ENCODE results near the gene STMN3.

STMN3 gene

GRCh38 chr20:63602321-63602720, 50.9 kb downstream of the STMN3 start:
- peak; percentile 50 for DNase-seq

GRCh38 chr20:63601679-63602078, 51.5 kb downstream of the STMN3 start:
- peak; percentile 19 for DNase-seq

DNA sequence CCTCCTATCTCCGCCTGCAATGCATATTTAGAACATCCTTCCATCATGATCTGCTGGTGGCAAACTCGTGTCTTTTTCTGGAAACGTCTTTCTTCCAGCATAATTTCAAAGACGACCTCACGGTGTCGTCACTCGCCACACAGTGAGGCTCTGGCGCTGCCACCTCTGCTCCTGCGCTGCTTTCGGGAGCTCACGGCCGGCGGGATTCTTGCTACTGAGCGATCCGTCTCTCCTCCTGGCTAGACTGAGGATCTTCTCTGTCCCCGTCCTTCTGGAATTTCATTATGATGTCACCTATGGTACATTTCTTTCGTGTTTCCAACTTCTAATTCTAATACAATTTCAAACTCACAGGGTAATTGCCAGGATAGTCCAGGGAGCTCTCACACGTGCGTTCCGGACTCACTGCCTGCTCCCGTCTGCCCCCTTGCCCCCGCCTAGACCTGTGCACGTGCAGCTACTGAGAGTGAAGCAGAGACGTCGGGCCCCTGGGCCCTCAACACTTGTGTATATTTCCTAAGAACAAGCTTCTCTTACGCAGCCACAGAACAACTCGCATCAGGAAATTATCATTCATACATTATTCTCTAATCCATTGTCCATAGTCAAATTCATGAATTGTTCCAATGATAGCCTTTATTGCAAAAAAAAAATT, 53.7 kb downstream of the STMN3 start:
- DNase-seq, result no peak

GRCh38 chr20:63598479-63599395, 54.5 kb downstream of the STMN3 start:
- no peak for DNase-seq

- DNase-seq, result no peak
Observed at GRCh38 chr20:63597651-63598478, 55.4 kb downstream of the STMN3 start.

DNA sequence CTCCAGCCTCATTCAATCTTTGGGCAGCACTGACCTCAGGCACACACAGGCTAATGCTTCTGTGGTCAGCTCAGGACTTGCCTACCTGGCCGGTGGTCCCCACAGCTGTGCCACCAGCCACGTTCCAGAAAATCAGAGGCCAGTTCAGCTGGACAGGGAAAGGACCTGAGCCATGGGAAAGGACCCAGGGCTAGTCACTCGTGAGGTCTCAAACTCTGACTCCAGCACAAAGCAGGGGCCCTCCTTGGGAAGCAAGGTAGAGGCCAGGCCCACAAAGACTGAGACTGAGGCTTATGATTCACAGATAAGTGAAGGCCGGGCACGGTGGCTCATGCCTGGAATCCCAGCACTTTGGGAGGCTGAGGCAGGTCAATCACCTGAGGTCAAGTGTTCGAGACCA, 56.8 kb downstream of the STMN3 start:
- DNase-seq, result no peak

- no peak for DNase-seq
Observed at GRCh38 chr20:63595416-63596127, 57.7 kb downstream of the STMN3 start.

DNA sequence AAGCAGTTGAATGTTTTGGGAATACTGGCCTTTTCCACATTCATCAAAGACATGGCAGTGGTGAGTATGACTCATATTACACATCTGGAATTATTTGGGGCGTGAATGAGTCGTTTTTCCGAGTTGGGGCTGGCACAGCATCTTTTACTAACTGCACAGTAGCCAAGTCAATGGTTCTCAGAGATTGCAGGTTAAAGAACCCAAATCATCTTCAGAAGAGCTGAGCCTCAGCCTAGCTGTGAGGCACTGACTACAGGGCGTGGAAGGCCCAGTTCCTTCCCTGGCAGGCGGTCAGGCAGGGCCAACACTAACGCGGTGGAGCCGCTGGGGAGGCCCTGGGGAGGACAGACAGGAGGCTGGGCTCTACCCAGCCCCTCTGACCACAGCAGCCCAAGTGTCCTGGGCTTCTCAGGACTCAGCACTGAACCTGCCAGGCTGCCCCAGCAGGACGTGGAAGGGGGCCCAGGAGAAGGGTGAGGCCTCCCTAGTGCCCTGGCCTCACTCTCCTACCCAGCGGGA, 59.1 kb downstream of the STMN3 start:
- DNase-seq, result no peak

DNA sequence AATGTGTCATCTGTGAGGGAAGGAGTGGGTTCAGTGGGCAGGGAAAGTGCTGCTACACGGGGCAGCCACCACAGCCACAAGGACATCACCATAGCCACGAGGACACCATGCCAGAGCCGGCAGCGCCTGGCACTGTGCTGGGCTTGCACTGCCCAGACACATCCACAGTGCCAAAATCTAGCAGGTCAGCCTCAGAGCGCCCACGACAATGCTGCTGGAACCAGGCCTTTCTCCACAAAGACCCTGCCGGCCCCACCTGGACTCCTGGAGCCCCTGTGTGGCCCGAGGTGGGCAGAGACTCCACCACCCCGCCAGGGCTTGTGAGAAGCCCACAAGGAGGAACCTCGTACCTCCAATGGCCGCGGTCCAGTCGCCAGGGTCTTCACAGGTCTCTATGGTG, 60.6 kb downstream of the STMN3 start:
- no peak for DNase-seq

GRCh38 chr20:63591786-63592355, 61.4 kb downstream of the STMN3 start:
- no peak for DNase-seq

GRCh38 chr20:63591147-63591533, 62.1 kb downstream of the STMN3 start:
- DNase-seq, result no peak

DNA sequence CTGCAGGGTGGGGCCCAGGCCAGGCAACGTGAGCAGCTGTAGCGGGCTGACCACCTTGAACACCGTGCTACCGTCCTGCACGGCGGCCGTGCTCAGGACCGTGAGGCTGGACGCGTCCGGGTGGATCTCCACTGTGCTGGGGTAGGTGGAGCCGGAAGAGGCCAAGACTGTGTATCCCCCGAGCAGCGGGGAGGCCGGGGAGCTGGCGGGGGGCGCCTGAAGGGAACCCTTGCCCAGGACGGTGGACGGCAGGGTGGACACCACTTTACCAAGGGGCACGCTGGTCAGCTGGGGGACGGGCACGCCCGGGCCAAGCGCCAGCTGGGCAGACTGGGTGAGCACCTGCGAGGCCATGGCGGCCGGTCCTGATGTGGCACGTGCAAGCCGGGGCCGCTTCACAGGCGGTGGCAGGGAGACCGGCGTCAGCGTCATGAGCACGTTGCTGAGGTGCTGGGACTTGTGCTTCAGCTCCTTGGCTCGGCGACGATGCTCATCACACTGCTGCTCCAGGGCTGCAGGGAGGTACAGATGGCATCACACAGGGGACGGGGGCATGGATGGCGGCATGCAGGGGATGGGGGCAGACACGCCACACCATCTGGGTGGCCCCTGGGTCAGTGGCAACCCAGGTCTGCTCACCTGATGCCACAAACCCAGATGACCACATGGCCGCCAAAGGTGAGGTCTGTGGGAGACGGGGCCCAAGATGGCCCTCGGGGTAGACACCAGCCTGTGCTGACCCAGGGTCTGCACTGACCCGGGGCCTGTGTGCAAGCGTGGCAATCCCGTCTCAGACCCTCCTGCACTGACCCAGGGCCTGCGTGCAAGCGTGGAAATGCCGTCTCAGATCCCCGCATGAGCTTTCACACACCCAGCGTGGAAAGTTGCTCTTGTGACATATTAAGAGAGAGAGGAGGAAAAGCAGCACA, 62.7 kb downstream of the STMN3 start:
- DNase-seq, result no peak

All from MV-4-11 (cell line).